NOMO-1 treated with dmso at 0.1 percent for 144 hours (cell line): ENCODE measurements around the gene PTPRN2.
"Not testable (repeated sequence)": the region's sequence is repeated elsewhere in the genome, so short reads cannot be mapped to it uniquely, and the experiment has no call there.

Experiments
- DNase-seq: peaks from one replicate; lab custom pipeline; 2025; ENCODE audit not compliant: unreplicated experiment; lab: John Stamatoyannopoulos, UW

The PTPRN2 gene

DNA sequence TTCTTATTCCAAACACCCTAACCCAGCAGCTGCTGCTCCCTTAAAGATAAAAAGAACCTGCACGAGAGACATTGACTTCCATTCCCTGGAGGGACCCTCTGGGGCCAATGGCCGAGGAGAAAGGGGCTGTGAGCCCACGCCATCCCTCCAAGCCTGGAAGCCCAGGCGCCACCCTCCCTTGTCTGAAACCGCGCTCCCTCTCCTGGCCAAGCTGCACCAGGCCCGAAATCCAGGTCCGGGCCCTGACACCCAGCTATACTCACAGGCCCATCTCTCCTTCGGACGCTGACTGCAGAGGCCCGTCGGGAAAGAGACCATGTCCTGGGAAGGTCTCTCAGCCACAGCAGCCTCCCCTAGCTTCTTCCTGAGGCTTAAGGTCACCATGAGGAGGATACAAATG is 196.5 kb downstream of the PTPRN2 start:
- no peak for DNase-seq

DNA sequence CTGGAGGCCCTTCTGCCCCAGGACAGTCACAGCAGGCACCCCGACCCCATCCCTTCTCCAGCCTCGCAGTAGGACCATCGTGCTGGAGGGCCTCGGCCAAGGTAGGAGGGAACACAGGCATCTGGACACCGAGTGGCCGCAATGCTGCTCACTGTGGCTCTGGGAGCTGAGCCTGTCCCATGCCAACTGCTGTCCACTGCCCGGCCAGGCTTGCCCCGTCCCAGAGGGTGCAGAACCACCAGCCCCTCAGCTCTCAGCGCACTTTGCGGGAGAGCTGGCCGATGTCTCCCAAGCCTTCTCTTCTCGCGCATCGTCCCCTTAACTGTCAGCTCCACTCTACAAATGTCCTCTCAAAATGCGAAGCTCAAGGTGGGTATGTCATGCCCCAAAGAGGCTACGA is 197.2 kb downstream of the PTPRN2 start:
- DNase-seq = no peak

DNA sequence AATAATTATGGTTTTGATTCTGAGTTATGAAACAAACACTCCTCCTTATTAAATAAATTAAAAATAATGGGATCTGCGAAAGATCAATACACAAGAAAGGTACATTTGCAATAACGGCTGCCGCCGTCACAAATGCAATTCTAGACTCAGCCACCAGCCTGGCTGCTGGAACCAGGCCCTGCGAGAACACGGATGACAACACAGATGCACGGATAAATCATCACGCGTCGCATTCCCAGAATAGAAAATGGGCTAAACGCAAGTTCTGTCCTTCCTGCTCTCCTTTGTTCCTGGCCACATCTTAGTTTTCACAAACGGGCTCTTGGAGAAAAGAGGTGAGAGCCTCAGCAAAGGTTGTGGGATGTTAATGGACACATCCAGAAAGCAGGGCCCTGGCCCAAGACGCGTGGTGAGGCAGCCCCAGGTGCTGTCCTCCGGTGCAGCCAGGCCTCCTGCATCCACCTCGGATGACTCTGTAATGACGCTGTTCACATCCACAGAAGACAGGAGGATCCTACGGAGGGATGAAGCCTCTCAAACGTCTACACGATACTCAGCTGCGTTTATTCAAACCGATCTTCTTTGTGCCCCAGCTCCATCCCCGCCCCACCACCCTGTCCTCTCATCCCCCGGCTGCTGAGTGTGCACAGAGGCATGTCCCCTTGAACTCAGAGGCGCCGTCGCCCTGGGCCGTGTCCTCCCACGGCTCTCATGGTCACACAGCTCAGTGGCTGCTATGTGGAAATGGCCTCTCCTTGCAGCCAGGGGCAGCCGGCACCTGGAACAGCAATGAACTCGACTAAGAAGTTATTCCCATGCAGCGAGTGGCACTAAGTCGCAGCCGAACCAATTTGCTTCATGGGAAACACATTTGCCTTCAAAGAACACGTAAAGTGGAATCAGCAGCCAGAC is 197.9 kb downstream of the PTPRN2 start:
- DNase-seq = no peak

DNA sequence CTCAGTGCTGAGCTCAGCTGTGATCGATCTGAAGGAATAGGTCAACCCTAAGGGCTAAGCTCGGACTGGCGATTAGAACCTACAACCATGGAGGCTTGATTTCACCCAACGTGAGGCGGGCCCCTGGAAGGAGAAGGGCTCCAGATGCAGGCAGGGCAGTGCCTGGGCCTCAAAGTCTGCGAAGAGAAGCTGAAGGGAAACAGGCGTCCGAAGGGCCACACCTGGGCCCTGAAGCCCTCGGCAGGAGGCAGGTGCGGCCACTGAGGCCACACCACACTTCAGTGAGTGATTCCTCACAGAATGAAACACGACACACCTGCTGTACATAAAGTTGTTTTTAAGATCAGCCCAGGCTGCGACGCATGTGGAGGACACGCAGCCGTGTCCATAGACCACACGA is 198.7 kb downstream of the PTPRN2 start:
- no peak for DNase-seq

DNA sequence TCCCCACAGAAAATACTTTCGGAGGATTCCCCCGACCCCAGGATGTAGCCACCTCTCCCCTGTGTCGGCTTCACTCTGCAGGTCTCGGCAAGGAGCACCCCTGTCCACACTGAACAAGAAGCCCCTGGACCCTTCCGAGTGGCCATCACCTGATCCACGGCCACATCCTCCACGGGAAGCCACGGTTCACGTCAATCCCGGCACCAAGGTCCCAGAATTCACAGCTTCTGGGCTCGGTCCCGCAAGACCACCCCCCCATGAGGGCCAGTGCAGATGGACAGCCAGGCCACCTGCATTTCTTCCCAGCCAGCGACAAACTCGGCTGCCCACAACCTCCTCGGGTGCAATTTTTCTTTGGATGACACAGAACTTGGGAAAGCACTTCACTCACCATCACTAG is 199.6 kb downstream of the PTPRN2 start:
- DNase-seq = no peak

DNA sequence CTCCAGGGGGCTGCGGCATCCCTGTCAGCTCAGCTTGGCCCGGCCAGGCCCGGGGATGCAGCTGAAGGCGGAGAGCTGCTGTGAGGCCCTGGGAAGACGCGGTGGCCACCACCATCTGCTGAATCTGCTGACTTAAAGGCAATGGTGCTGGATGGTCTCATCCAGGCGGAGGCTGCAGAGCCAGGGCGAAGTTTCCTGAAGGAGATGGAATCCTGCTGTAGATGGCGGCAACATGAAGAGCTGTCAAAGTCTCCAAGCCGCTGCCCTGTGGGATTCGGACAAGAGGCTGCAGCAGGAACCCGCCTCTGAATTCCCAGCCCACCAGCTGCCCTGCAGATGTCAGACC is 200.1 kb downstream of the PTPRN2 start:
- DNase-seq = no peak

DNA sequence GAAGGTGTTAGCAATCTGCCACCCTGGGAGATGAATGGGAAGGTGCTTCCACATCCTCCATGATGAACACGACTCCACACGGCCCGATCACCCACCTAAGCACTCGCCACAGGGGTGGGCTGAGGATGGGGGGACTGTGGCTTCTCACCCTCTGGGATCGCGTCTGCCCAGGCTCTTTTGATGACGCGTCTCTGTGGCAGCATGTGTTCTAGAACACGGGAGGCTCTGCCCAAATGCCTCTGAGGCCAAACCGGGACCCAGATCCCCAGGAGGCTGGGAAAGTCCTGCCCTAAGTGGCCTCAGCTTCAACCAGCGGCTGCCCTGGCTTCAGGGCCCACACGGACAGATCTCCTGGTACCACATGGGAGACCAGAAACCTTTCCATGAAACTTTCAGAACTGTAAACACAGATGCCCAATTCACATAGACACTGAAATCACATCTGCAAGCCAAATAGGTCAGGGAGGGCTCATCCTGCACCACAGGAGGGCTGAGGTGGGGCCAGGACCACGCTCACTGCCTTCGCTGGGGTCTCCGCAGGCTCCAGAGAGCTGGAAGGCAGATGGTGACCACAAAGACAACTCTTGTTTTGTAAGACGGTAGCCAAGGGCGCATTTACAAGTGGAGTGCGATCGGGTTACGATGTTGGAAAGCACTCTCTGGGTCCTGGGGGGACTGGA is 200.6 kb downstream of the PTPRN2 start:
- no peak for DNase-seq

DNA sequence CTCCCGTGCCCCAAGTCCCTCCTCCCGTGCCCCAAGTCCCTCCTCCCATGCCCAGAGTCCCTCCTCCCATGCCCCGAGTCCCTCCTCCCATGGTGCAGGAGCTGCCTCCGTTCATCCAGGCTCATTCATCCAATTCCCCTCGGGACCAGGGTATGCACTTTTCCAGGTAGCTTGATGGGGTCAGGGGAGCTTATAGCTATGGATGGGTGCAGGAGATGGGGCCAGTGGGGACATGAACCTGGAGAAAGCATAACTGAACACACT is 201.3 kb downstream of the PTPRN2 start:
- DNase-seq = no peak

DNA sequence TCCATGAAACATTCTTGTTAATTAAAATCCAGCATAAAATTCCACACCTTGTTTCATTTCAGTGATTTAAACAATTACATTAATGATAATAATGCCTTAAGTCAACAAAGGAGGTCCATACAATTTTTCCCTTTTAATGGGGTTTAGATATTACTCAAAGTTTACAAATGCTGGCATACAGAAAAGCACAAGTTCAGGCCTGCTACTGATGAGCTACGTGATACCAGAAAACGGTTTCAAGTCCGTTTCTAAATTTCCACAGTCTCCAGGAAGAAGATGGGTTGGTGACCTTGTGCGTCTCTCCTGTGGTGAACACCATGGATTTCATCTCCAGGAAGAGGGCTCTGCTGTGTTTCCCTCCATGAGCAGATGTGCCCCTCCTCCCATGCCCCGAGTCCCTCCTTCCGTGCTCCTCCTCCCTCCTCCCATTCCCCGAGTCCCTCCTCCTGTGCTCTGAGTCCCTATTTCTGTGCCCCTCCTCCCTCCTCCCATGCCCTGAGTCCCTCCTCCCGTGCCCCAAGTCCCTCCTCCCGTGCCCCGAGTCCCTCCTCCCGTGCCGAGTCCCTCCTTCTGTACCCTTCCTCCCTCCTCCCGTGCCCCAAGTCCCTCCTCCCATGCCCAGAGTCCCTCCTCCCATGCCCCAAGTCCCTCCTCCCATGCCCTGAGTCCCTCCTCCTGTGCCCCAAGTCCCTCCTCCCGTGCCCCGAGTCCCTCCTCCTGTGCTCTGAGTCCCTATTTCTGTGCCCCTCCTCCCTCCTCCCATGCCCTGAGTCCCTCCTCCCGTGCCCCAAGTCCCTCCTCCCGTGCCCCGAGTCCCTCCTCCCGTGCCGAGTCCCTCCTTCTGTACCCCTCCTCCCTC is 201.9 kb downstream of the PTPRN2 start:
- not testable (repeated sequence) for DNase-seq

DNA sequence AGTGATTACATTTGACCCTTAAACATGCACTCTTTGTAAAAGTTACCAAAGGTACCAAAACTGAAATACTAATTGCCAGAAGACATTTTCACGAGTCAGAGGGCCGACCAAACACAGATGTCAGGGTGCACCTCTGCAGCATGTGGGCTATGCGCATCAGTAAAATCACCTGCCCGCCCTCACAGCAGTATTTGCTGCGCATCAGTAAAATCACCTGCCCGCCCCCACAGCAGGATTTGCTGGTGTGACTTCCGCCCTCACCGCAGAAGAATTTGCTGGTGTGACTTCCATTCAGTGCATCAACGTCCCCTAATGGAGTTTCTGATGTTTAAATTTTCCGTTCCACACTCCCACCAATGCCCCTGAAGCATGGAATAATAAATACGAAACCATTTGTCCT is 202.9 kb downstream of the PTPRN2 start:
- DNase-seq = no peak

DNA sequence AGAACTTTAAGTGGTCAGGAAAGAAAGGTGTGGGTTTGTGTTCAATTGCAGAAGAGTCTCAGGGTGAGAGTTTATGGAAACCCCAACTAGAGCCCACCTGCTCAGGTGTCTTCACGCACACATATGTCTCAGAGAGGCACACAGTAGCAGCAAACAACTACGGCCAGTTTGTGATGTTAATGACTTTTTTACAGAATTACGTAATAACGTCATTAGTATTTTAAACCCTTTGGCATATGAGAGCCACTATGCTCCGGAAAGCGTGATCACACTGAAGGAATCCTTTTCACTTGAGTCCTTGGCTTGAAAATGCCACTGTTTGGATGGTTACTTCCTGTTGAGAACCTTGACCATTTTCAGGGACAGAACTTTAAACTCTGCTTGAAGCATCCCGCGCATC is 204.0 kb downstream of the PTPRN2 start:
- no peak for DNase-seq

DNA sequence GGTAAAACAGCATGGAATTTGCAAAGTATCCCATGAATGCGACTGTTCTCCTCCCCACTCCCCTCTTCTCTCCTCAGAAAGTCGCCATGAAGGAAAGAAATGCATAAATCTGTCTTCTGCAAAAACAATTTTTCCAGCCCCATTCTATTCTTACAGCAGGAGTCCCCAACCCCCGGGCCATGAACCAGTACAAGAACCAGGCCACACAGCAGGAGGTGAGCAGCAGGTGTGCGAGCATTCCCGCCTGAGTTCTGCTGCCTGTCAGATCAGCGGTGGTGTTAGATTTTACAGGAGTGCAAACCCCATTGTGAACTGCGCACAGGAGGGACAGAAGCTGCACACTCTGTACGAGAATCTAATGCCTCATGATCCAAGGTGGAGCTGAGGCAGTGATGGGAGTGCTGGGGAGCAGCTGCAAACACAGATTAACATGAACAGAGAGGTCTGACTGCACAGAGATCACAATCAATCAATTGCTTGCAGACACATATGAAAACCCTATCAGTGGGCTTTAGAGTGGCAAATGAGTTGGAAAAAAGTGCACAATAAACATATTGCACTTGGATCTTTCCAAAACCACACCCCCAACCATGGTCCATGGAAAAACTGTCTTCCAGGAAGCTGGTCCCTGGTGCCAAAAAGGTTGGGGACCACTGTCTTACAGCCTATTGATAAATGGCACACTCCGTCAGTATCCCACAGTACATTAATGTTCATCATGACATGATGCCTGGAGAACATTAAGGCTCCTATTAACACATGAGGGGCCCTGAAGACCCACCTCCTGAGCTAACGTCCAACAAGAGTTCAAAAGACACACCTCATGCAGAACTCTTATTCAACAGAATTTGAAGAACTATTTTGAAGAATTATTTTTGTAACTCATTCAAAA is 205.0 kb downstream of the PTPRN2 start:
- no peak for DNase-seq

DNA sequence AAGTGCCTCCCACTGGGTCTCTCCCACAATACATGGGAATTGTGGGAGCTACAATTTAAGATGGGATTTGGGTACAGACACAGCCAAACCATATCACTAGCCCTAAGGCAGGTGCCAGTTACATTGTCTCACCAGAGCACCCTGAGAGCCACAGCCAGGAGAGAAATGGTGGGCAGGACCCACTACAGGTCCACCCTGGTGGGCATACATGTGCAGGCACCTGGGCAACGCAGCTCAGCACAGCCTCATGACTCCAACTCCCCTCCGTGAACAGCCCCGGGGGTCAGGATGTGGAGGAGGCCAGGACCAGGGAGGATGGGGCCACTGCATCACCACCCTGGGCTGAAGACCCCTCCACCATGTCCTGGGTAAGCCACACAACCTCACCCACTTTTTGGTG is 205.7 kb downstream of the PTPRN2 start:
- no peak for DNase-seq

DNA sequence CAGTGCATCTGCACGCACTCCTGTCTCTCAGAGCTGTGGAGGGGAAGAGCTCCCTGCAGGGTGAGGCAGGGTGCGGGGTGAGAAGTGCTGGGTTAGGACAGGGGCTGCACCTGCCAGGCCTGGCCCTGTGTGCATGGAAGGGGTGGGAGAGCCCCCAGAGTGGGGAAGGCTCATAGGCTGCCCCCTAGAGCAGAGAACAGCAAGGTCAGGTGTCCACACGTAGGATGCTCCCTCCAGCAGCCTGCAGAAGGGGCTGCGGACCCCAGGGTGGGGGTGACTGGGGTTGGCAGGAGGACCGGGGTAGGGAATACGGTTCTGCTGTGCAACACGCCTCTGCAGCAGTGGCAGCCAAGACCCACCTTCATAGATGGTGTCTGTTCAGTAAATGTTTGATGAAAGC is 208.6 kb downstream of the PTPRN2 start:
- no peak for DNase-seq

DNA sequence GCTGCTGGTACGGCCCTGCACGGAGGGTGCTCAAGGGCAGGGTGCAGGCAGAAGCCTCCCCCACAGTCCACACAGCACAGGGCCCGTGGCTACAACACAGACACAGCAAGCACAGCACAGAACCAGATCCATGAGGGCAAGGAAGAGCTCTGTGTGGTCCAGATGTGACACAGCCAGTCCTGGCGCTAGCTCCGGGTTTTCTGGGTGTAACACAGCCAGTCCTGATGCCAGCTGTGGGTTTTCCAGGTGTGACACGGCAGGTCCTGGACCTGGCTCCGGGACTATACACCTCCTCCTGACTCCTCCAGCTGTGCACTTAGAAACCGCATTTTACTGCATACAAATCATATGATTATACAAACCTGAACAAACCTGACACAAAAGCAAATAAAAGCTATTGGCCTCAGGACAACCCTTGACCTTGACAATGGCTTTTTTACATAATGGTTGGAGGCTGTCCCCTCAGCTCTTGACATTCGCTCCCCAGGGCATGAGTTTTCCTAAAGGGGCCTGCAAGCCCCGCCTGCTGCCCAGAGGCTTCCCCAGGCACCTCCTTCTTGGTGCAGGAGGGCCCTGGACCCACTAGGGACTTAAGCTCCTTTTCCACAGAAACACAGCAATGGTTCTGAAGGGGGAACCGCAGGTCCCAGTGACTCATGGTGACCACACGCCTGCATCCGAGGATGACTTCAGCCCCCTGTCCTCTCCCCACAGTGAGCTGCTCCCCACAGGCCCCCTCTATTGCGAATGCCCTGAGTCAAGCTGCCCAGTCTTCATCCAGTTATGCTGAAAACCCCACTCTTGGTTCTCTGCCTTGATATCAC is 209.6 kb downstream of the PTPRN2 start:
- DNase-seq = no peak

DNA sequence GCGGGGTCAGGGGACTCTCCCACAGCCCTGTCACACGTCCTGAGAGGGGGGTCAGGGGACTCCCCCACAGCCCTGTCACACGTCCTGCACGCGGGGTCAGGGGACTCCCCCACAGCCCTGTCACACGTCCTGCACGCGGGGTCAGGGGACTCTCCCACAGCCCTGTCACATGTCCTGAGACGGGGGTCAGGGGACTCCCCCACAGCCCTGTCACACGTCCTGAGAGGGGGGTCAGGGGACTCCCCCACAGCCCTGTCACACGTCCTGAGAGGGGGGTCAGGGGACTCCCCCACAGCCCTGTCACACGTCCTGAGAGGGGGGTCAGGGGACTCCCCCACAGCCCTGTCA is 210.8 kb downstream of the PTPRN2 start:
- DNase-seq = not testable (repeated sequence)

DNA sequence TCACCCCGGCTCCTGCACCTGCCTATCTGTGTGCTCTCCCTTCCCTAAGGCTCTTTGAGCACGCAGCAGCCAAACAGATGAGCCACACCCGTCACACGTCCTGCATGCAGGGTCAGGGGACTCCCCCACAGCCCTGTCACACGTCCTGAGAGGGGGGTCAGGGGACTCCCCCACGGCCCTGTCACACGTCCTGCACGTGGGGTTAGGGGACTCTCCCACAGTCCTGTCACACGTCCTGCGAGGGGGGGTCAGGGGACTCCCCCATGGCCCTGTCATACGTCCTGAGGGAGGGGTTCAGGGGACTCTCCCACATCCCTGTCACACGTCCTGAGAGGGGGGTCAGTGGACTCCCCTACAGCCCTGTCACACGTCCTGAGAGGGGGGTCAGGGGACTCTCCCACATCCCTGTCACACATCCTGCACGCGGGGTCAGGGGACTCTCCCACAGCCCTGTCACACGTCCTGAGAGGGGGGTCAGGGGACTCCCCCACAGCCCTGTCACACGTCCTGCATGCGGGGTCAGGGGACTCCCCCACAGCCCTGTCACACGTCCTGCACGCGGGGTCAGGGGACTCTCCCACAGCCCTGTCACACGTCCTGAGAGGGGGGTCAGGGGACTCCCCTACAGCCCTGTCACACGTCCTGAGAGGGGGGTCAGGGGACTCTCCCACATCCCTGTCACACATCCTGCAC is 211.3 kb downstream of the PTPRN2 start:
- not testable (repeated sequence) for DNase-seq

DNA sequence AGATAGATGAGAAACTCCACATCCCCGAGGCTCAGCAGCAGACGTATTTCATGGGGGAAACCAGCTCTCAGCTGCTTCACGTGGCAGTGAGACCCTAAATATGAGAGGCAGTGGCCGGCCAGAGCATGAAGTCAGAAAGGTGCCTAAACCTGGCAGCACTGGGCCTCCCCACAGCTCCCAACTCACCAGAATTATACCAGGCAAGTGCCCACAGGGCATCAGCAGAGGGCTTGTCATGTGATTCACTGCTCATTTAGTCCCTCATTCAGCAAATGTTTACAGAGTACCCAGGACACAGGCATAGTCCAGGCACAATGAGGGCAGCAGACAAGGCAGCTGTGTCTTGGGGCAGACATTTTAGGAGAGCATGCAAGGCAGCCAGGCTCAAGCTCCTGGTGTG is 212.6 kb downstream of the PTPRN2 start:
- DNase-seq = no peak

DNA sequence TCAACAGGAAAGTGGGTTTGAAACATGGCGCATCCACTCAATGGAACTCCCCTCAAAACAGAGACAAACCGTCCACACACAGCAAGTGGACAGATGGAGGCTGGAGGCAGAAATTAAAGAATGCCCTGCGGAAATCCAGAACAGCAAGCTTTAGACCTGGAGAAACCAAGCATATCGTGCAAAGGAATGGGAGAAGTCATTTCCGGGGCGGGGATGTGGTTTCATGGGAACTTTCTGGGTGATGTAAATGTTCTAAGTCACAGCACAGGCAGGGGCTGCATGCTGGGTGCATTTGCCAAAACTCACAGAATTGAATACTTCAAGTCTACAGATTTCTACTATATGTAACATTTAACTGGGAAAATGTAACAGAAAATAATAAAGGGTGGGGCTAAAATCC is 213.0 kb downstream of the PTPRN2 start:
- DNase-seq = no peak

DNA sequence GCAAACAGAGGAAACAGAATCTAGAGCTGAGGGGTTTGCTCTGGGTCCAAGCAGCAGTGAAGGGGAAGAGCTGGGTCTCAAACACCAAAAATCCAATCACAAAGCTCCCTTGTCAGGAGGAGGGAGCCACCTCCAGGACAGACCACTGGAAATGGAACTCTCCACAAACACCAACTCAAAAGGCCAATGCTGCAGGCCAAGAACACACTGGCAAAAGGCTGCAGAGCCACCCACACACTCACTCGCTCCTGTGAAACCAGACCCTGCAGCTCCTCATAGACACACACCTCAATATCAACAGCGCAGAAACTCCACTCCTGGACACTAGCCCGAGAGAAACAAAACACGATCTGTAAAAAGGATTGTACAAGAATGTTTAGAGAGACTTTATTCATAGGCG is 213.5 kb downstream of the PTPRN2 start:
- no peak for DNase-seq
